Sigmoid colon (tissue), 7 donors: Measurements from ENCODE around the gene RRAD. TPM values are rescaled to one million over a fixed set of nuclear protein-coding genes. Genes with fewer than 3 reads are reported as not detected.
"Not testable (repeated sequence)": the region's sequence is repeated elsewhere in the genome, so short reads cannot be mapped to it uniquely, and the experiment has no call there.

Source experiments
- DNase-seq: peaks from one replicate; pipeline ENCODE4 v3.0.0-alpha.2; 2019
- H3K27ac ChIP-seq, 4 donors: fragments of 200-600 bp; sonication (generic); one replicate each; pipeline ENCODE4 v1.5.1; 2016 to 2019; ENCODE audit warnings: mild to moderate bottlenecking in 1 of 4
- H3K27me3 ChIP-seq, 3 donors: fragments of 200-600 bp; sonication (generic); one replicate each; pipeline ENCODE4 v1.5.1; 2019; ENCODE audit warnings: mild to moderate bottlenecking in 1 of 3
- H3K36me3 ChIP-seq, 4 donors: fragments of 200-600 bp; sonication (generic); one replicate each; pipeline ENCODE4 v1.5.1; 2016 to 2019
- H3K4me1 ChIP-seq, 4 donors: fragments of 200-600 bp; sonication (generic); one replicate each; pipeline ENCODE4 v1.5.1; 2017 to 2019
- H3K4me3 ChIP-seq, 4 donors: fragments of 200-600 bp; sonication (generic); one replicate each; pipeline ENCODE4 v1.5.1; 2017 to 2019; ENCODE audit warnings: mild to moderate bottlenecking in 2 of 4, moderate library complexity in 1 of 4
- H3K9me3 ChIP-seq, 4 donors: fragments of 200-600 bp in 3 of 4; sonication (generic) in 3 of 4; one replicate each; pipeline versions ENCODE4 v1.5.1 to v1.6.1; 2013 to 2019
- EP300 ChIP-seq, 4 donors: sonication (generic); formaldehyde crosslinking; IDR thresholded peaks; one replicate each; pipeline ENCODE4 v1.6.1; 2017; ENCODE audit warnings: antibody characterized with exemption in 4 of 4
- POLR2A ChIP-seq, 2 donors: fragments of 450-650 bp; IDR thresholded peaks; one replicate each; pipeline ENCODE4 v1.6.1; 2016; ENCODE audit warnings: antibody characterized with exemption in 2 of 2, mild to moderate bottlenecking in 2 of 2, moderate library complexity in 2 of 2
- POLR2AphosphoS5 ChIP-seq, 4 donors: sonication (generic); formaldehyde crosslinking; IDR thresholded peaks; one replicate each; pipeline ENCODE4 v1.6.1; 2017; ENCODE audit warnings: antibody characterized with exemption in 4 of 4
- WGBS, 2 donors: extraction: QIAGEN DNeasy Blood & Tissue Kit; methylation state at CpG; one replicate each; pipeline ENCODE4 v1.1.7; 2013; 5-methylcytosine and 5-hydroxymethylcytosine counted together
- intact Hi-C: fragments of 100-400 bp; cut with DNase I; formaldehyde crosslinking; loops from one replicate; pipeline ENCODE4 v1.15.1; 2023
- polyA plus RNA-seq, 3 donors: library from polyadenylated mRNA; stranded (reverse); fragments of 200-250 nt; gene quantifications; one replicate each; pipeline ENCODE4 v1.2.3, GENCODE V29; 2013
- total RNA-seq, 4 donors: library from RNA; depleted of rRNA; stranded (reverse); fragments of >200 nt; gene quantifications; one replicate each; pipeline ENCODE4 v1.1.0, GENCODE V29; 2016
- TF ChIP-seq, protein P1 (sequence below), 4 experiments: fragments of 450-650 bp in 3 of 4; fragments of 200-600 bp in 1 of 4; IDR thresholded peaks; one replicate each; pipeline ENCODE4 v1.5.1; 2016 to 2019; ENCODE audit warnings: antibody characterized with exemption in 4 of 4, mild to moderate bottlenecking in 3 of 4, moderate library complexity in 2 of 4
- donor health status: healthy with polysubstance abuse.
- donor health status: Bipolar disorder and iron deficiency.
- donor health status: healthy.

RRAD gene
- total and polyA plus RNA-seq, 7 donors: 1.2 to 31.2 (median 10.9) TPM

DNA sequence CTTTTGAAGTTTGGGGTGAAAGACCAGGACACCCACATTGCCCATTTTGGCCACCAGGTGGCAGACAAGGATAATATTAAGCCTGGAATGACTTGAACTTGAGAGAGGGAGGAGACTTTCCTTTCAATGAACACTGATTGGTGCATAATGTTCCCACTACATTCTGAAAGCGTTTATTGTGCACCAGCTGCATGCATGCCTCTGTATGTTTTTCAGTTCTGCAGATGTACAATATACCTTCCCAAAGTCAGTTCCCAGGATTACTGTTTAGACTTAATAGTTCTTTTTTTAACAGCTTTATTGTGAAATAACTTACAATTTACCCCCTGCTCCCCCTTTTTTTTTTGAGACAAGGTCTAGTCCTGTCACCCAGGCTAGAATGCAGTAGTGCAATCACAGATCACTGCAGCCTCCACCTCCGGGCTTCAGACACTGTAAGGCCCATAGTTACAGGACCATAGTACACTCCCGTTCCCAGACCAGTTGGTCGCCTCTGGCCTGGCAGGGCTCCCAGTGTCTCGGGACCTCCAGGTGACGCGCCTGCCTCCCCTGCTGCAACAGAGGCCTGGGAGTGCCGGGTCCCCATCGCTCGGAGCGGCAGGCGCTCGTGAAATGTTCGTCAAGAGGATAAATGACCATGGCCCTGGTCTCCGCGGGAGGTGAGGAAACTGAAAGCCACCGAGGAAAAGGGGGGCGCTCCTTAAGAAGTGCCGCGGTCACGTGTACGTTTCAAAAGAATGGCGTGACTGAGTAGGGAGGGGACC, 22.1 kb upstream of the RRAD start:
- intact Hi-C loops: no loop called here
- peak overlapping the region; percentile 27 to 58 (median 52) for H3K4me3 ChIP-seq
- peaks cover 4 to 16% (median 11%) of the 10 kb centered on the region in 4 donors for H3K36me3 ChIP-seq
- peak overlapping the region in 1 of 4 donors; percentile 3 for H3K27ac ChIP-seq
- no peaks in the 10 kb centered on the region for H3K9me3 ChIP-seq
- peaks cover 0 to 38% (median 3%) of the 10 kb centered on the region in 3 donors for H3K27me3 ChIP-seq
- TF ChIP-seq POLR2A (IDR thresholded peaks at IDR 0.05) (no peak), EP300 (IDR thresholded peaks at IDR 0.05) (no peak), POLR2AphosphoS5 (IDR thresholded peaks at IDR 0.05) (peak in 3 of 4 donors; percentile 8 to 11 (median 9))
- TF ChIP-seq, protein P1, sequence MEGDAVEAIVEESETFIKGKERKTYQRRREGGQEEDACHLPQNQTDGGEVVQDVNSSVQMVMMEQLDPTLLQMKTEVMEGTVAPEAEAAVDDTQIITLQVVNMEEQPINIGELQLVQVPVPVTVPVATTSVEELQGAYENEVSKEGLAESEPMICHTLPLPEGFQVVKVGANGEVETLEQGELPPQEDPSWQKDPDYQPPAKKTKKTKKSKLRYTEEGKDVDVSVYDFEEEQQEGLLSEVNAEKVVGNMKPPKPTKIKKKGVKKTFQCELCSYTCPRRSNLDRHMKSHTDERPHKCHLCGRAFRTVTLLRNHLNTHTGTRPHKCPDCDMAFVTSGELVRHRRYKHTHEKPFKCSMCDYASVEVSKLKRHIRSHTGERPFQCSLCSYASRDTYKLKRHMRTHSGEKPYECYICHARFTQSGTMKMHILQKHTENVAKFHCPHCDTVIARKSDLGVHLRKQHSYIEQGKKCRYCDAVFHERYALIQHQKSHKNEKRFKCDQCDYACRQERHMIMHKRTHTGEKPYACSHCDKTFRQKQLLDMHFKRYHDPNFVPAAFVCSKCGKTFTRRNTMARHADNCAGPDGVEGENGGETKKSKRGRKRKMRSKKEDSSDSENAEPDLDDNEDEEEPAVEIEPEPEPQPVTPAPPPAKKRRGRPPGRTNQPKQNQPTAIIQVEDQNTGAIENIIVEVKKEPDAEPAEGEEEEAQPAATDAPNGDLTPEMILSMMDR (IDR thresholded peaks at IDR 0.05): peak; percentile 77 to 90 (median 89)
- DNase-seq: peak; percentile 87
- 0 to 1% methylated on average over 22 of the region's 23 CpGs for WGBS, 2 donors
- H3K4me1 ChIP-seq: peaks cover 0 to 20% (median 15%) of the 10 kb centered on the region in 4 donors

DNA sequence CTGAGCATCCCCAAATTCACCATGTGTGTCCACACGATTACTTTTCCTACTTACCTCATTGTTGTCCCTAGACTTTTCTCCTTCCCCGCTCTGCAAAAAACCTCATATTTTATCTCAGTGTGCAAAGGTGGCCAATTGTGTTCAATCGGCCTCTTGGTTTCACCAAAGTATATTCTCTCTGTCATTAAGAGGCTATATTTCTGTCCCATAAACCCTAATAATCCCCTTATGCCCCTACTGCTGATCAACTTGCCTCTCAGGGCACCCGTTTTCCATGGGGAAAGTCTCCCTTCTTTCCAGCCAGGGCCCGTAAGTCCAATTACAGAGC, 21.6 kb upstream of the RRAD start:
- no peak for TF ChIP-seq EP300 (IDR thresholded peaks at IDR 0.05)
- Histone ChIP-seq H3K27me3 (peaks cover 0 to 33% (median 3%) of the 10 kb centered on the region in 3 donors), H3K4me3 (no peak overlapping the region), H3K9me3 (no peaks in the 10 kb centered on the region), H3K4me1 (peaks cover 0 to 20% (median 15%) of the 10 kb centered on the region in 4 donors), H3K27ac (no peak overlapping the region), H3K36me3 (peaks cover 7 to 22% (median 15%) of the 10 kb centered on the region in 4 donors)
- intact Hi-C loops: no loop called here
- DNase-seq: no peak
- 26 to 39% methylated on average over 5 of the region's 5 CpGs for WGBS, 2 donors

DNA sequence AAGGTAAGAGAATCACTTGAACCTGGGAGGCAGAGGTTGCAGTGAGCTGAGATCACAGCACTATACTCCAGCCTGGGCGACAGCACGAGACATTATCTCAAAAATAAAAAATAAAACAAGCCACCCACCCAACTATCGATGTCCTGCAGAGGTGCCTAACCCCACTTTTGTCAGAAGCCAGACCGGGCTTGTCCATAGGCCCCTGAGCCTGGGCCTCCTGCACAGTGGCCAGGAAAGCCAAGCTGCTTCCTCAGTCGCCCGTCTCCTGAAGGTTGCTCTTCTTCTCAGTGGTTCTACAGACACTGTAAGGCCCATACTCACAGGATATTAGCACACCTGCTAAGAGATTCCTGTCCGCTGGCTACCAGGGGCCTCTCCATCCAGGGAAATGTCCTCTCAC, 21.2 kb upstream of the RRAD start:
- Histone ChIP-seq H3K27ac (no peak overlapping the region), H3K36me3 (peaks cover 10 to 25% (median 19%) of the 10 kb centered on the region in 4 donors), H3K9me3 (no peaks in the 10 kb centered on the region), H3K4me1 (peaks cover 0 to 20% (median 15%) of the 10 kb centered on the region in 4 donors), H3K4me3 (no peak overlapping the region), H3K27me3 (peaks cover 0 to 29% (median 3%) of the 10 kb centered on the region in 3 donors)
- whole genome bisulfite sequencing, 2 donors: 70 to 82% methylated on average over 7 of the region's 7 CpGs
- DNase-seq: no peak
- TF ChIP-seq POLR2A (IDR thresholded peaks at IDR 0.05) (no peak), POLR2AphosphoS5 (IDR thresholded peaks at IDR 0.05) (no peak), EP300 (IDR thresholded peaks at IDR 0.05) (no peak)
- TF ChIP-seq, protein P1 (IDR thresholded peaks at IDR 0.05): no peak
- intact Hi-C loops: no loop called here

DNA sequence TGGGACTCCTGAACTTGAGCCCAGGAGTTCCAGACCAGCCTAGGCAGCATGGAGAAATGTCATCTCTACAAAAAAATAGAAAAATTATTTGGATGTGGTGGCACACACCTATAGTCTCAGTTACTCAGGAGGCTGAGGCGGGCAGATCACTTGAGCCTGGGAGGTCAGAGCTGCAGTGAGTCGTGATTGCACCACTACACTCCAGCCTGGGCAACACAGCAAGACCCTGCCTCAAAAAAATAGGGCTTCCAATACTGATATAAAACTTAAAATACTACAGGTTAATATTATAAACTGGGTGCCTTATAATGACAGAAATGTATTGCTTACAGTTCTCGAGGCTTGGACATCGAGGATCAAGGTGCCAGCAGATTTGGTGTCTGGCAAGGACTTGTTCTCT, 20.6 kb upstream of the RRAD start:
- TF ChIP-seq POLR2A (IDR thresholded peaks at IDR 0.05) (no peak), EP300 (IDR thresholded peaks at IDR 0.05) (no peak)
- Histone ChIP-seq H3K4me1 (peaks cover 0 to 20% (median 15%) of the 10 kb centered on the region in 4 donors), H3K36me3 (peaks cover 12 to 32% (median 25%) of the 10 kb centered on the region in 4 donors), H3K4me3 (no peak overlapping the region), H3K9me3 (no peaks in the 10 kb centered on the region), H3K27me3 (peaks cover 0 to 23% (median 3%) of the 10 kb centered on the region in 3 donors), H3K27ac (no peak overlapping the region)
- 48 to 86% methylated on average over 4 of the region's 4 CpGs for WGBS, 2 donors
- no peak for DNase-seq
- intact Hi-C loops: no loop called here

DNA sequence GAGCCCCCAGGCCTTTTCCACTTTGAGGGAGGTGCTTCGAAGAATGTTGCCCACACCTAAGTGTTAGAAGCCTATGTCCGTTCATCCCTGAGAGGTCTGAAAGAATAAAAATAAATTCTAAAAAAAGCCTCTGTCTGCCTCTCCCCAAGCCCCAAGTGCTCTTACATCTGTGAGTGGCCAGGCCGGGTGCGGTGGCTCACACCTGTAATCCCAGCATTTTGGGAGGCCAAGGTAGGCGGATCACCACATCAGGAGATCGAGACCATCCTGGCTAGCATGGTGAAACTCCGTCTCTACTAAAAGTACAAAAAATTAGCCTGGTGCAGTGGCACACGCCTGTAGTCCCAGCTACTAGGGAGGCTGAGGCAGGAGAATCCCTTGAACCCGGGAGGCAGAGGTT, 19.6 kb upstream of the RRAD start:
- H3K27ac ChIP-seq, intact Hi-C loops, DNase-seq, H3K9me3 ChIP-seq, H3K4me3 ChIP-seq: not testable (repeated sequence)
- Histone ChIP-seq H3K27me3 (peaks cover 0 to 13% (median 0%) of the 10 kb centered on the region in 3 donors), H3K4me1 (peaks cover 0 to 20% (median 15%) of the 10 kb centered on the region in 4 donors), H3K36me3 (peaks cover 12 to 41% (median 35%) of the 10 kb centered on the region in 4 donors)
- peak in 1 of 4 donors; percentile 7 for TF ChIP-seq POLR2AphosphoS5 (IDR thresholded peaks at IDR 0.05)
- WGBS, 2 donors: 78 to 90% methylated on average over 9 of the region's 9 CpGs

DNA sequence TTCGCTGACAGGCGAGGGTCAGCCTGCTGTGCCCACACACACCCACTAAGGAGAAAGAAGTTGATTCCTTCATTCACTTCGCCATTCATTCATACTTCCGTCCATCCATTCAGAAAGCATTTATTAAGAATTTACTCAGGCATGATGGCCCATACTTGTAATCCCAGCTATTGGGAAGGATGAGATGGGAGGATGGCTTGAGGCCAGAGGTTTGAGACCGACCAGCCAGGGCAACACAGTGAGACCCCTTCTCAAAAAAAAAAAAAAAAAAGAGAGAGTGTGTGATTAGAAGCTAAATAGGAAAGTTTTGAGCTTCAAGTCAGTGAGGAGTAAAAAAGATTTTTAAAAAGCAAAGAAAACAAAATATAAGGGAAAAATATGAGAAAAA, 18.7 kb upstream of the RRAD start:
- DNase-seq: no peak
- TF ChIP-seq, protein P1 (IDR thresholded peaks at IDR 0.05): no peak
- TF ChIP-seq POLR2AphosphoS5 (IDR thresholded peaks at IDR 0.05) (no peak), POLR2A (IDR thresholded peaks at IDR 0.05) (no peak), EP300 (IDR thresholded peaks at IDR 0.05) (no peak)
- intact Hi-C loops: no loop called here
- H3K9me3 ChIP-seq: no peaks in the 10 kb centered on the region
- H3K27me3 ChIP-seq: peaks cover 0 to 4% (median 0%) of the 10 kb centered on the region in 3 donors
- peaks cover 20 to 50% (median 43%) of the 10 kb centered on the region in 4 donors for H3K36me3 ChIP-seq
- H3K4me3 ChIP-seq: no peak overlapping the region
- 91 to 95% methylated on average over 5 of the region's 5 CpGs for WGBS, 2 donors
- no peak overlapping the region for H3K27ac ChIP-seq
- peaks cover 0 to 18% (median 13%) of the 10 kb centered on the region in 4 donors for H3K4me1 ChIP-seq
